Right lobe of liver (tissue), 4 donors: ENCODE data around the gene SLC9A5.

ENCODE experiments used
- CTCF ChIP-seq, 4 donors: fragments of 200-600 bp in 3 of 4; fragments of 450-650 bp in 1 of 4; IDR thresholded peaks; one replicate each; pipeline versions ENCODE4 v1.5.1 to v1.8.0; 2016 to 2022; ENCODE audit warnings: antibody characterized with exemption in 4 of 4, mild to moderate bottlenecking in 2 of 4
- POLR2A ChIP-seq: fragments of 450-650 bp; IDR thresholded peaks from one replicate; pipeline ENCODE4 v1.6.1; 2017; ENCODE audit warnings: antibody characterized with exemption, mild to moderate bottlenecking
- donor health status: DM: no; HTN: no; CAD: no.
- donor health status: DM: no; HTN: no; CAD: no.
- donor health status: DM: no; HTN: yes; CAD: no.

GRCh38 chr16:67212766-67213165 is 36.0 kb upstream of the SLC9A5 start:
- TF ChIP-seq CTCF (IDR thresholded peaks at IDR 0.05) (no peak), POLR2A (no peak)
